HepG2 (cell line): ENCODE data around the gene SPDYE2B.
"Not testable (repeated sequence)": the region's sequence is repeated elsewhere in the genome, so short reads cannot be mapped to it uniquely, and the experiment has no call there.

Experiments used
- NFRKB ChIP-seq: fragments of 450-650 bp; IDR thresholded peaks from 2 replicates; pipeline ENCODE4 v1.6.1; 2017
- THAP11 ChIP-seq: IDR thresholded peaks from 2 replicates; pipeline ENCODE4 v1.6.1; 2016; ENCODE audit warnings: missing biosample characterization, missing genetic modification reagents
- ZC3H4 ChIP-seq: sonication (generic); formaldehyde crosslinking; IDR thresholded peaks from 2 replicates; pipeline ENCODE4 v1.4.0; 2020; ENCODE audit warnings: missing genetic modification reagents, borderline replicate concordance

DNA sequence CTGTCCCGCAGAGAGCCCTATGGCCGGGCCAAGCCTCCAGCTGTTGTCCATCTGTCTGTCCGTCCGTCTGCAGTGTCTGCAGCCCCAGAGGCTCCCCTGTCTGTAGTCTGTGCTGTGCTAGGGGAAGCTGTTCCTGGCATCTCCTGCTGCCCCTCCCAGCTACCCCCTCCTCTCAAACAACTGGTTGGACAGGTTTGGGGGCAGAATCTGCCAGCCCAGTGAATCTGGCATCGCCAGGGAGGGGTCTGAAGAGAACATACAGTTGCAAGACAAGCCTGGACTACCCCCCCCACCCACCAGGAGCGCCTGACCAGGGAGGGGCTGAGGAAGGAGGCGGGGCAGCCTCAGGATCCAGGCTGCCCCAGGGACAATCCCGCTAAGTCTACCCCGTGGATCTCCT is 7.4 kb upstream of the SPDYE2B start, which contains the start of gene UPK3BL1:
- not testable (repeated sequence) for TF ChIP-seq NFRKB; THAP11 (CRISPR knock-in tag); ZC3H4 (CRISPR knock-in tag)
